Colon (tissue), 2 donors: ENCODE data around the gene ROR1.

Experiments used
- FAIRE-seq: peaks from 2 replicates; lab custom pipeline; 2012; peaks lifted over from hg19 to GRCh38; lab: Jason Lieb, UNC
- donor health status: control.
- donor health status: control.

Gene ROR1

DNA sequence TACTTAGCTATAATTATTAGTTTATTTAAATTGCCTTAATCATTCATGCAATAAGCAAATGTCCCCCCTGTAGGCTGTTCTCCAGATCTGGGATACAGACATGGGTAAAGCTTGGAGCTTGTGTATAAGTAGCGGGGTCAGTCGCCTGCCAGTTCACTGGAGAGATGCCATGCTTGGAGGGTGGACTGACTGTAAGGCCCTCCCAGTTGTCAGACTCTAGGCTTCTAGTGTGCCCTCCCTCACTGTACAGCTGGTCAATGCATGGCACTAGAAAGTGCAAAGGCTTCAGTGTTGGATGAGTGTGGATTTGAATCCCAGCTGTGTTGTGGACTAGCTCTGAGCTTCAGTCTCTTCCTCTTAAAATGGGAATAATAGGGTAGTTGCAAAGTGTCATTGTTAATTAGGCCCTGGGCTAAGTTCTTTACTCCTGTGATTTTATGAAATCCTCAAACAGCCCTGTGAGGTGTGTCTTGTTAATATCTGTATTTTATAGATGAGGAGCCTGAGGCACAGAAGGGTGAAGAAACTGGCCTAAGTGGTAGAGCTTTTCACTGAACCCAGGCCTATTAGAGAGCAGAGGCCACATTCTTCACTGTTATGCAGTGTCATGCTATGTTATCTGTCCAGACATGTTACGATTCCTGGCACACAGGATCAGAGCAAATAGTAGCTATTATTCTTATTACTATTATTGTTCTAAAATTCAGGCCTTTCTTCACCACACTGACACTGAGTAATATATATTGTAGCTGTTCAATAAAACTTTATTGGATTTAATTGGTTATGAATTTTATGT, 85.9 kb downstream of the ROR1 start:
- FAIRE-seq: no peak

DNA sequence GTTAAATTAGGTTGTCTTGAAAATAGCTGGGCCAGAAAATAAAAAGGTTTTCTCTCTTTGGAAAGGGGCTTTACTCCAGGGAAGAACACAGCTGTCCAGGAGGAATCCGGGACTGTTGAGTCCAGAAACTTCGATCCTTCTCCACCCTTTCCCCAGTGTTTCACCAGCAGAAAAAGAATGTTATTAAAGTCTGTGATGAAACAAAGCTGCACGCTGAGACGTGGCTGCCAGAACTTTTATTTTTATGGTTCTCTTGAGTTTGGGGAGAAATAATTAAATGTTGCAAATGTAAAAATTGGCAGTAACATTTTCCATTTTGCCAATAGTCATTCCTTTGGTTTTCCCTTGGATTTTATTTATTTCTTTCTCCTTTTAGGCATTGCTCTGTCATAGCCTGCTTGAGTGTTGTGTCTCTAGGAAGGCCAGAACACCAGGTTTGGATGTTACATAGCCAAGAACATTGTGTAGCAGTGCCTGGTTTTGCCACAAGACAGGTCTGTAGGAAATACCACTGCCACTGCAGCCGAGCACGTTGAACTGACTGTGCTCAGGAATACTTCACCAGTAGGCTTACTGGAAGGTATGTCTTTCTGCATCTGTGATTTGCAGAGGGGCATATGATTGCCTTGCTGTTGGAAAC, 87.4 kb downstream of the ROR1 start:
- no peak for FAIRE-seq

DNA sequence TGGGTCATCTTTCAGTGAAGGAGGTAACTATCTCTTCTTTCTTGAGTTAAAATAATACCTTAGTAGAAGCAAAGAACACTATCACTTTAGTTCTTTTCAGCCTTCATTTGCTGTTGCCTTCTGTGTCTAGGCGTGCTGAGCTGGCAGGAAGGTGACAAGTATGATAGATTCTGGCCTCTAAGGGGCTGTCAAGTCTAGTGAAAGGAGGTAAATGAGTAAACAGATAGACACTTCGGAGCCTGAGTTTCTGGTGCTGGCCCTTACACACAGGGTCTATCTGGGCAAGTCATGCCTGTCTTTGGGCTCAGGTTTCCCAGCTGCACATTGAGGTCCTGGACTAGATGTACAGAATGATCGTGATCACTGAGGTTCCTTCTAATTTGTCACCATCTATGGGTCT, 89.3 kb downstream of the ROR1 start:
- no peak for FAIRE-seq

GRCh38 chr1:63864224-63864641, 90.4 kb downstream of the ROR1 start:
- no peak for FAIRE-seq

GRCh38 chr1:63865561-63865960, 91.7 kb downstream of the ROR1 start:
- no peak for FAIRE-seq

DNA sequence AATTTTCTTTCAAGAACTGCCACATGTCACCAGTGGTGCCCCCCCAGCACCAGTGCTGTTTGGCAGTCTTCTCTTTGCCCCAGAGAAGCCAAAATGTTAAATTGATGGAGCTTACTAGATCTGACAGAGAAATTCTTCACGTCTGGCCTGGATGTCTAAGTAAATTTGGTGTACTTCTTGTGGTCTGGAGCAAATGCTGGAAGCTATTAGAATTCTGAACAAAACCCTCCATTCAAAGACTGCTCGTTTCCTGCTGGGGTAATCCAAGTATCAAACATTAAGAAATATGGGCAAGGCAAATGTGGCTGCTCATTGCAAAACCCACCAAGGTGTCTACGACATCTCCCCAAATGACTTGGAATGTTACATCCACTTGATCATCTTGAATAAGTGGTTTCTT, 92.3 kb downstream of the ROR1 start:
- FAIRE-seq: no peak

DNA sequence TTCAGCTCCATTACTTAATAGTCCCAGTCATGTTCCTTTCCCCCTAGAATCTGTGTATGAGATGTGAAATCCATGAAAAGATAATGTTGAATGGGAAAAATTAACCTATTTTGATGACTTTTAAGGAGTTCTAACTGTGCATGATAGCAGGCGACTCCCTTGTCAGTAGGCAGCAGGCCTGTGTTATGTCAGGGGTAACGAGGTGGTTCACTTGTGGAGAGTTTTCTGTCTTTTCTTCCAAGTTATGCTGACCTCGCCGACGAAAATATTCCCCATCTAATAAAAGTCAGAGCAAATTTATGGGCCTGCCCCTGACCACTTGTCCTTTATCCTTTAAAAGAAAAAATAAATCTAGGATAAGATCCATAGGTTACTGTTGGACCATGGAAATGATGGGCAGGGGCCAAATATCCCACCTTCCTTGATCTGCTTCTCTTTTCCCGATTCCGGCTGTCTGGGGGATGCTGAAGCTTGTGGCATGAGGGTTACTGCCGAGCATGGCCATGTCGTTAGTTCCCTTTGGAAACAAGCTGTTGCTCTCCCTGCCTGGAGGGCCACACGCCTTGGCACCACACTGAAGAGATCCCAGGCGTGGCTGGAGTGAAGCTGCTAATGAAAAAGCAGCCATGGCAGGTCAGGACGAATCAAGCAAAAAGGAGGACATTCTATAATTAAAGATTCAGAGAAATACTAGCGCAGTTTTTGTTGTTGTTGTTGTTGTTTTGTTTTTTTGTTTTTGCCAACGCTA, 93.8 kb downstream of the ROR1 start:
- FAIRE-seq: no peak

DNA sequence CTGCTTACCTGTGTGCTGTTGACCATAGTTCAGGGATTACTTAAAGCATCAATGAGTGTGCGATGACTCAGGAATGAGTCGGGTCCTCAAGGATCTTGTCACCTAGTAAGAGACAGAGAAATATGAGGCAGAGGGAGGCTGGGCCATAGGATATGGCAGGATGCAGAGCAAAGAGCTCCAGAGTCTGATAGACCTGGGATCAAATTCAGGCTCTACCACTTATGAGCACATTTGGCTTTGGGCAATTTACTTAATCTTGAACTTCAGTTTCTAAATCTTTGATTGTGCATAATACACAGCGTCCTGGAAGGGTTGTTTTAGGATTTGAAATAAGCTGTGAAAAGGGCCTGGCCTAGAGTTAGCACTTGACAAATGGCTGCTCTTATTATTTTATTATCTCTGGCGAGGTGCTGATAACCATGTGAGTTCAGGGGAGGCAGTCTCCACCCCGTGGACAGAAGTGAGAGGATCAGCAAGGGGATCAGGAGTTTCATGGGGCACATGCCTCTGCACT, 94.5 kb downstream of the ROR1 start:
- FAIRE-seq: no peak

DNA sequence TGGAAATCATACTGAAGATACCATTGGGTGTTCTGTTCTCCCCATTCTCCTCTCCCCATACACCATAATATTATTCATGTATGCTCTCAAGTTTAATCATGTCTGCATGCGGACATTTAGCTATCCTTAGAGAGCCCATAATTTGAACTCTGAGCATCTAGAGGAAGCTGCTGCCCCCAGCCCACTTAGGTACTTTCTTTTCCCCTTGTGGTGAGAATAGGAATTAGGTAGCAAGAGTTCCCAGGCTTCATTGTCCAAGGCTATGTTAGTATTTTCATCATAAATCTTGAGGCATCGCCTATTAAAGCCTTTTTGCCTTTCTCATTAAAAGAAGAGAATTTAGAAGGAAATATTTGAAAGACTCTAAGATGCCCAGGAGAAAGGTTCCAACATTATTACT, 96.3 kb downstream of the ROR1 start:
- FAIRE-seq: no peak

DNA sequence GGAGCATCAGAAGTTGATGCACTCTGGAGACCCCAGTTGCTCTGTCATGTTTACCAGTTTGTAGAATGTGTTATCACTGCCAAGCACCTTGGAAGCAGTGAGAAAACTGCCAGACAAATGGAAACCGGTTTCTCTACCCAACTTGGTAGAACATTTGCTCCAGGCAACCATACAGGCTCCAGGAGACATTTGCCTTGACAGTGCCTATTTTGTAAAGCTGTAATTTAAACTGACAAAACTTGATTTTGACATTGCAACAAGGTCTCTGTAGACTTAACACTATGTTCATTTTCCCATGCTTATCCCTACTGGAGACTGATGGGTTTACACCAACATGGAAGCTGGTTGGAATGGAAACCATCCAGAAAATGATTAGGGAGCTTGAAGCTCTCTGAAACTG, 97.6 kb downstream of the ROR1 start:
- no peak for FAIRE-seq

DNA sequence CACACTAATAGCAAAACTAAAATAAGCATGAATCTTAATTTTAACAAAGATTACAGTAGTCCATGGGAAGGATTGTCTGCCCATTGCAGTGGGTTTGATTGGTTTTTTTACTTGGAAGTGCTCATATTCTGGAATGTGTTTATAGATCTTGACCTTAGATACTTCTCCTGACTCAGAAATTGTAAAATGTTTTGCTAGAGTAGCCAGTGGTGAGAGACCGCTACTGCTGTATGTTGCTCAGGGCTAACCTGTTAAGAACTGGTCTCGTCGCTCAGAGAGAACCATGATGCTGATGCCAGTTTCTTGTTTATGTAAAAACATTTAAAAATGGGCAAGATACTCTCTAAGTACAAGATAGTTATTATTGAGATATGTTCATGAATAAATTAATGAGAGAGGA, 99.9 kb downstream of the ROR1 start:
- no peak for FAIRE-seq

- no peak for FAIRE-seq
Observed at GRCh38 chr1:63874278-63874880, 100.6 kb downstream of the ROR1 start.

DNA sequence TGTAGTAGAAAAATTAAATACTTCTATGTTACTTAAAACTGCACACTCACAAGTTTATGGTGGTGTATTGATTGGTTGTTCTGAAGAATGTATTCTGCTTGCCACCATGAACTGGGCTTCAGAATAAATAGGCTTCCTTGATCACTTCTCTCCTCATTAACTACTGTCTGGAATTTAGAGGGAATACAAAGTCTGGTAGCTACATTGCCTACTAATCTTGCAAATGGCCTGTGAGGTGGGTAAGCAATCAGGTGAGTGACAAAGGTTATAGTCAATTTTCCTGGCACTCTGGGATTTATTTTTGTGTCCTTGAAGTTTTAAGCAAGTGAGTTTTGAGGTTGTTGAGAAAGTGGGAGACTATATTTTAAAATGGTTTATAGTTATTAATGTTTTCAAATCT, 101.8 kb downstream of the ROR1 start:
- FAIRE-seq: no peak

- no peak for FAIRE-seq
Observed at GRCh38 chr1:63877021-63877767, 103.4 kb downstream of the ROR1 start.

GRCh38 chr1:63877816-63878215, 104.0 kb downstream of the ROR1 start:
- FAIRE-seq: no peak

GRCh38 chr1:63878932-63879331, 105.1 kb downstream of the ROR1 start:
- FAIRE-seq: no peak

GRCh38 chr1:63880958-63881576, 107.2 kb downstream of the ROR1 start:
- FAIRE-seq: no peak

DNA sequence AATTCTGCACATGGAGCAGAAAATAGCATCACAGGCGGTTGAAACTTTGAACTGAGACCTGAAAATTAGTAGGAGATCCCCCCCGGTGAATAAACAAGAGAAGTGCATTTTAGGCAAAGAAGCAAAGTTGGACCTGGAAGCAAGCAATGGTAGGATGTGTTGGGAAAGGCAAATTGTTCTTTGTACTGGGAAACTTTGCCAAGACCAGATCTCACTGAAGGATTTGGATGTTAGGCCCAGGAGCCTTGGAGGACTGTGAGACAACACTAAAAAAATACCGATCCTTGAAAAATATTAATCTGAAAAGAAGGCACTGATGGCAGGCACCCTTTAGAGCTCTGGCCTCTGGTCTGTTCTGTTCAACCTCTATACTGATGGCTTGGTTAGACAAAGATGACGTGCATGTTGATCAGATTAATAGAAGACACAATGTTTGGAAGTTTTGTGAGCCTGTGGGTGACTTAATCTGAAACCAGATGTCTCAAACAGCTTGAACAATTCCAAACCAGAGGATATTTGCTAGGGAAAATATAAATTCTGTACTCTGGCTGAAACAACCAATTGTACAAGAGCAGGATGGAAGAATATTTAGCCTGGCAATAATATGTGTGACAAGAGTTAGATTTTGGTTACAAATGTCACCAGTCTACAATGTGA, 108.4 kb downstream of the ROR1 start:
- no peak for FAIRE-seq

- no peak for FAIRE-seq
Observed at GRCh38 chr1:63883494-63884235, 109.8 kb downstream of the ROR1 start.

DNA sequence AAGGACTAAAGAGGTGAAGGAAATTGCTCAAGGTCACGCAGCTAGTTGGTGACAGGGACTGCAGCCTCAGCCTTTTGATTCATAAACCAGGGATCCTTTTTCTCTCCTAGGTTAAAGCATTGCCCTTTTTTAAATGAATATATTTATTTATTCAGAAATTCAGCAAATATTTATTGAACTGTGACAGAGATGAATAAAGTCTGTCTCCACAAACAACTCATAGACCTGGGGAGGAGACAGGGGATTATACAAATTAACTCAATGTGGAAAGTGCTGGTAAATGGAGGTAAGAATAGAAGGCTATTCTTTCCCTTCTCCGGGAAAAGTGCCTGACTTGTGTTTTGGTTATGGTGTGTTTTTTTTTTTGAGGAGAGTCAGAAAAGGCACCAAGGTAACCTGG, 110.7 kb downstream of the ROR1 start:
- no peak for FAIRE-seq
